Measurements from ENCODE around the gene COX11.

GRCh38 chr17:54947396-54947795 is 21.1 kb downstream of the COX11 start:
- TF ChIP-seq, protein P1, sequence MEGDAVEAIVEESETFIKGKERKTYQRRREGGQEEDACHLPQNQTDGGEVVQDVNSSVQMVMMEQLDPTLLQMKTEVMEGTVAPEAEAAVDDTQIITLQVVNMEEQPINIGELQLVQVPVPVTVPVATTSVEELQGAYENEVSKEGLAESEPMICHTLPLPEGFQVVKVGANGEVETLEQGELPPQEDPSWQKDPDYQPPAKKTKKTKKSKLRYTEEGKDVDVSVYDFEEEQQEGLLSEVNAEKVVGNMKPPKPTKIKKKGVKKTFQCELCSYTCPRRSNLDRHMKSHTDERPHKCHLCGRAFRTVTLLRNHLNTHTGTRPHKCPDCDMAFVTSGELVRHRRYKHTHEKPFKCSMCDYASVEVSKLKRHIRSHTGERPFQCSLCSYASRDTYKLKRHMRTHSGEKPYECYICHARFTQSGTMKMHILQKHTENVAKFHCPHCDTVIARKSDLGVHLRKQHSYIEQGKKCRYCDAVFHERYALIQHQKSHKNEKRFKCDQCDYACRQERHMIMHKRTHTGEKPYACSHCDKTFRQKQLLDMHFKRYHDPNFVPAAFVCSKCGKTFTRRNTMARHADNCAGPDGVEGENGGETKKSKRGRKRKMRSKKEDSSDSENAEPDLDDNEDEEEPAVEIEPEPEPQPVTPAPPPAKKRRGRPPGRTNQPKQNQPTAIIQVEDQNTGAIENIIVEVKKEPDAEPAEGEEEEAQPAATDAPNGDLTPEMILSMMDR (conservative IDR thresholded peaks at IDR 0.05; ENCODE audit: low read length) = no peak
- no peak for TF ChIP-seq EZH2phosphoT487 (IDR thresholded peaks at IDR 0.05; ENCODE audit: borderline replicate concordance)
